Activated naive CD4-positive, alpha-beta T cell treated with anti-CD3 and anti-CD28 coated beads for 36 hours (primary cell): ENCODE data around the gene COX20. TPM values are rescaled to one million over a fixed set of nuclear protein-coding genes. Genes with fewer than 3 reads are reported as not detected.

Experiments used
- CTCF ChIA-PET: fragments of 350-600 bp; sonication (Branson Sonifier 250); formaldehyde crosslinking; loops from one replicate; lab custom pipeline; 2021; ENCODE audit warnings: antibody characterized with exemption; lab: Charles Lee
- DNase-seq: peaks from one replicate; pipeline ENCODE4 v3.0.0-alpha.2; 2020
- H3K27ac Mint-ChIP-seq: one replicate; pipeline ENCODE4 v1.8.0; 2021; ENCODE audit warnings: mild to moderate bottlenecking, mixed read lengths
- H3K27me3 Mint-ChIP-seq: one replicate; pipeline ENCODE4 v1.8.0; 2021; ENCODE audit warnings: low read depth, mixed read lengths
- H3K36me3 Mint-ChIP-seq: one replicate; pipeline ENCODE4 v1.8.0; 2021; ENCODE audit warnings: low read depth, mixed read lengths
- H3K4me1 Mint-ChIP-seq: one replicate; pipeline ENCODE4 v1.8.0; 2021; ENCODE audit warnings: low read depth, mixed read lengths
- H3K4me3 Mint-ChIP-seq: one replicate; pipeline ENCODE4 v1.8.0; 2021; ENCODE audit warnings: mild to moderate bottlenecking, moderate library complexity, mixed read lengths
- H3K9me3 Mint-ChIP-seq: one replicate; pipeline ENCODE4 v1.8.0; 2021; ENCODE audit warnings: mixed read lengths
- intact Hi-C: fragments of 100-400 bp; cut with micrococcal nuclease; formaldehyde crosslinking; loops from one replicate; pipeline ENCODE4 v1.15.1; 2023
- total RNA-seq, 2 experiments: library from RNA; stranded (reverse); gene quantifications; one replicate each; pipeline ENCODE4 v1.2.3, GENCODE V29; 2021

Gene COX20
- total RNA-seq, 2 experiments from 2014 or later = 21.4 to 24.2 TPM

DNA sequence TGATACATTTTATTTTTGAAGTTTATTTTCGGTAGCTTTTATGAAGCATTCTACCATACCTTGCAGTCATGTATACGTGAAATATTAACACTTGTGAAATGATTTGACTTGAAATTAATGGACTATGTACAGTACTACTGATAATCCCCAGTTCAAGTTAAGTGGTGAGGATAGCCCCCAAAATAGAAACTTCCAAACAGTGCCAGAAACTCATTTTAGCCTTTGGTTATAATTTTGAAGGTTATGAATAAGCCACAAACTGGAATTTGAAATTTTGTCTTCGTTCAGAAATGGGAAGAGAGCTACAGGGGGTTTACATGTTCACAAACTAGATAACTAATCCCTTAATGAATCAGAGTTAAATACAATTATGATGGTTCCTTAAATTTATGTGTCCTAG, 30.4 kb downstream of the COX20 start:
- Mint-ChIP-seq H3K4me3 (no peak overlapping the region), H3K27me3 (no peaks in the 10 kb centered on the region), H3K36me3 (peaks cover 26% of the 10 kb centered on the region), H3K9me3 (no peaks in the 10 kb centered on the region), H3K27ac (peak overlapping the region; percentile 99), H3K4me1 (peaks cover 22% of the 10 kb centered on the region)
- intact Hi-C loops = loop anchor here (2.0 to 10.0 kb wide), 2 partner anchors 65 to 1089 kb away; no protein-coding TSS in a partner anchor
- no peak for DNase-seq
- CTCF ChIA-PET = interaction anchor here (0.6 to 4.3 kb wide), 3 partner anchors 64 to 177 kb away, joined by 3 to 14 read pairs (median 6); no protein-coding TSS in a partner anchor

DNA sequence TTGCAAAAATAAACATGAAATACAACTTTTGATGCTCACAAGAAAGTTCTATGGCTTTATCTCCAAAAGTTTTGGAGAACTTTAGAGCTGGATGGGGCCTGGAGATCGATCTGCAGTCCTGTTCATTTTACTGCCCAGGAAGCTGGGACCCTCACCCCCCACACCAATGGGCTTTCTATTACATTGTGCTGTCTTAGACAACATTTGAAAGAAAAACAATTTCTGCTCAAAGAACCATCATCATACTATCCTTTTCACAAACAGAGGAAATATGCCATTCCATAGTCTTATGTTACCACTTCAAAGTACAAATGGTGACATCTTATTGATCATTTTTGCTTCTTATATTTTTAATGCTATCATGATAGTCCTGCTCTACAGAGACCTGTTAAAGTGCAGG, 30.9 kb downstream of the COX20 start:
- H3K27ac Mint-ChIP-seq = no peak overlapping the region
- no peaks in the 10 kb centered on the region for H3K27me3 Mint-ChIP-seq
- peaks cover 21% of the 10 kb centered on the region for H3K36me3 Mint-ChIP-seq
- H3K4me1 Mint-ChIP-seq = peaks cover 17% of the 10 kb centered on the region
- no peaks in the 10 kb centered on the region for H3K9me3 Mint-ChIP-seq
- DNase-seq = no peak
- no peak overlapping the region for H3K4me3 Mint-ChIP-seq
- CTCF ChIA-PET = interaction anchor here (2.5 to 4.3 kb wide), 2 partner anchors 65 to 176 kb away, joined by 6 to 14 read pairs; no protein-coding TSS in a partner anchor
- intact Hi-C loops = loop anchor here (10.0 kb wide), 1 partner anchor 1088 kb away; no protein-coding TSS in a partner anchor

DNA sequence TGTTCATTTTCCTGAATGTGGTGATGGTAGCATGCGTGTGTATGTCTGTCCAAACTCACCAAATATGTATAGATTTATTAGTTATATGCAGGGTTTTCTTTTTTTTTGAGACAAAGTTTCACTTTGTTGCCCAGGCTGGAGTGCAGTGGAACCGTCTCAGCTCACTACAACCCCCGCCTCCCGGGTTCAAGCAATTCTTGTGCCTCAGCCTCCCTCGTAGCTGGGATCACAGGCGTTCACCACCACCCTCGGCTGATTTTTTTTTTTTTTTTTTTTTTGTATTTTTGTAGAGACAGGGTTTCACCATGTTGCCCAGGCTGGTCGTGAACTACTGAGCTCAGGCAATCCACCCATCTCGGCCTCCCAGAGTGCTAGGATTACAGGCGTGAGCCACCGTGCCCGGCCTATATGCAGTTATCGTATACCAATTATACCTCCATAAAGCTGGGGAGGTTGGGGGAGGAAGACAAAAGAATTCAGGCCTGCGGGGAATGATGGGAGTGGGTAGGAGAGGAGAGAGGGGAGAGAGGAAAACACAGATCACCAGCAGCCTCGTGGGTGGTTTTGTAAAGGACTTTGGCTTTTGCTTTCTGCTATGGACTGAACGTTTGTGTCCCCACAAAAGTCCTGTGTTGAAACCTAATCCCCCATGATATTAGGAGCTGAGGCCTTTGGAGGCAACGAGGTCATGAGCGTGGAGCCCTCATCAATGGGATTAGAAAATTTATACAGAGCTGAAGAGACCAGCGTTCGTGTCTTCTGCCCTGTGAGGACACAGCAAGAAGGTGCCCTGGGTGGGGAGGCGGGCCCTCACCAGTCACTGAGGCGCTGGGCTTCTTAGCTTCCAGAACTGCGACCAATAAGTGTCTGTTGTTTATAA, 33.3 kb downstream of the COX20 start:
- Mint-ChIP-seq H3K36me3 (peaks cover 4% of the 10 kb centered on the region), H3K27ac (no peak overlapping the region), H3K9me3 (no peaks in the 10 kb centered on the region), H3K27me3 (no peaks in the 10 kb centered on the region), H3K4me1 (peaks cover 16% of the 10 kb centered on the region), H3K4me3 (no peak overlapping the region)
- no peak for DNase-seq
- intact Hi-C loops = loop anchor here (10.0 kb wide), 1 partner anchor 1086 kb away; no protein-coding TSS in a partner anchor
- CTCF ChIA-PET = interaction anchor here (1.5 kb wide), 1 partner anchor 173 kb away, joined by 4 read pairs; no protein-coding TSS in a partner anchor

DNA sequence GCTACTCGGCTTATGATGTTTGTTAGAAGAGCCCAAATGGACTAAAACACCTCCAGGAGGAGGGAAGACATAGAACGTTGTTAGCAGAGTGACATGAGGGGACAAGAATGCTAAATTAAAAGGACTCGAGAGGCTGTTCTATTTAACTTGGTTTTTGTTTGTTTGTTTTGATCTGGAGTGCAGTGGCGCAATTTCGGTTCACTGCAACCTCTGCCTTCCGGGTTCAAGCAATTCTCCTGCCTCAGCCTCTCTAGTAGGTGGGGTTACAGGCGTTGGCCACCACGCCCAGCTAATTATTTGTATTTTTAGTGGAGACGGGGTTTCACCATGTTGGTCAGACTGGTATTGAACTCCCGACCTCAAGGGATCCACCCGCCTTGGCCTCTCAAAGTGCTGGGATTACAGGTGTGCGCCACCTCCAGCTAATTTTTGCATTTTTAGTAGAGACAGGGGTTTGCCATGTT, 33.9 kb downstream of the COX20 start:
- DNase-seq = no peak
- intact Hi-C loops = loop anchor here (10.0 kb wide), 1 partner anchor 1085 kb away; no protein-coding TSS in a partner anchor
- Mint-ChIP-seq H3K9me3 (no peaks in the 10 kb centered on the region), H3K27ac (no peak overlapping the region), H3K36me3 (no peaks in the 10 kb centered on the region), H3K4me1 (peaks cover 16% of the 10 kb centered on the region), H3K27me3 (no peaks in the 10 kb centered on the region), H3K4me3 (no peak overlapping the region)
- CTCF ChIA-PET = interaction anchor here (0.5 to 1.5 kb wide), 2 partner anchors 173 to 218 kb away, joined by 4 read pairs; no protein-coding TSS in a partner anchor

DNA sequence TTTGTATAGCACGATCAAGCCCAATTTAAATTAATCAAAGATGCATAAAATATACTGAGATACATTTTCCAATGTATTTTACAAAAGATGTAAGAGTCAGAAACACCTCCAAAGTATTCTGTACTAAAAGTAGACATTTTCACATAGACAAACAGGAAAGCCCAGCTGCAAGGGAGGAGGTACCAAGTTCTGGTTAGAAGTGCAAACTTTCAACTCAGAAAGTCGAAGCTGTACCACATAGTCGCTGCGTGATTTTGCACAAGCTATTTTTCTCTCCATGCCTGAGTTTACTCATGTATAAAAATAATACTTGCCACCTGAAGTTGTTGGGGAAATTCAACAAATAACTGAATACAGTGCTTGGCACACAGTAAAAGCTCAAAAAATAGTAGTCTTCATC, 34.5 kb downstream of the COX20 start:
- Mint-ChIP-seq H3K27ac (no peak overlapping the region), H3K27me3 (no peaks in the 10 kb centered on the region), H3K9me3 (no peaks in the 10 kb centered on the region), H3K4me1 (peaks cover 15% of the 10 kb centered on the region), H3K4me3 (no peak overlapping the region), H3K36me3 (no peaks in the 10 kb centered on the region)
- intact Hi-C loops = loop anchor here (10.0 kb wide), 1 partner anchor 1085 kb away; no protein-coding TSS in a partner anchor
- DNase-seq = no peak
- CTCF ChIA-PET = interaction anchor here (0.5 to 1.5 kb wide), 2 partner anchors 172 to 218 kb away, joined by 4 read pairs; no protein-coding TSS in a partner anchor

DNA sequence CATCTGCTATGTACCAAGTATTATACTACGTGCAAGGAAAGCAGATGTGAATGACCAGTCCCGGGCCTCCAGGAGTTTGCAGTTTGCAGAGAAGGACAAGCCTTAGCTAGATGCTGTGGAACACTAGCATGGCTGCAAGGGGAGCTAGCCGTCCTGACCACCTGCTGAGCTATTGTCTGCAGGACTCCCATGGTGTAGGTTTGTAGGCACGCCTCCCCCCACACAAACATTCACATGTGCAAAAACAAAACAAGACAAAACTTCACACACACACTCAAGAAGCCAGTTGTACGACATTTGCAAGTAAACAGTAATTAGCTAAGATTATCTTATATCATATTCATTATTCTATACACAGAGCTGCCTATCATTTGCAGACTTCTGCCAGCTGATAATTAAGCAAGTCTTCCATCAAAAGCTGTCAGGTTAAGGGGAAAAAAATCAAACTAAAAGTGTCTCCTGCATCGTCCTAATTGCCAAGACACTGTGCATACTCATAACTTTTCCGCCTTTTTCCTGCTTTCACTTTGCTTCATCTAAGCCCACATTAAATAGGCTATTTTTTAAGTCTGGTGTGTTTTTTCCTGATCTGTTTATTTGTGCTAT, 39.6 kb downstream of the COX20 start:
- no peaks in the 10 kb centered on the region for H3K36me3 Mint-ChIP-seq
- CTCF ChIA-PET = no interaction called here
- no peaks in the 10 kb centered on the region for H3K9me3 Mint-ChIP-seq
- no peak for DNase-seq
- no peak overlapping the region for H3K27ac Mint-ChIP-seq
- no peaks in the 10 kb centered on the region for H3K4me1 Mint-ChIP-seq
- no peak overlapping the region for H3K4me3 Mint-ChIP-seq
- no peaks in the 10 kb centered on the region for H3K27me3 Mint-ChIP-seq
- intact Hi-C loops = no loop called here

DNA sequence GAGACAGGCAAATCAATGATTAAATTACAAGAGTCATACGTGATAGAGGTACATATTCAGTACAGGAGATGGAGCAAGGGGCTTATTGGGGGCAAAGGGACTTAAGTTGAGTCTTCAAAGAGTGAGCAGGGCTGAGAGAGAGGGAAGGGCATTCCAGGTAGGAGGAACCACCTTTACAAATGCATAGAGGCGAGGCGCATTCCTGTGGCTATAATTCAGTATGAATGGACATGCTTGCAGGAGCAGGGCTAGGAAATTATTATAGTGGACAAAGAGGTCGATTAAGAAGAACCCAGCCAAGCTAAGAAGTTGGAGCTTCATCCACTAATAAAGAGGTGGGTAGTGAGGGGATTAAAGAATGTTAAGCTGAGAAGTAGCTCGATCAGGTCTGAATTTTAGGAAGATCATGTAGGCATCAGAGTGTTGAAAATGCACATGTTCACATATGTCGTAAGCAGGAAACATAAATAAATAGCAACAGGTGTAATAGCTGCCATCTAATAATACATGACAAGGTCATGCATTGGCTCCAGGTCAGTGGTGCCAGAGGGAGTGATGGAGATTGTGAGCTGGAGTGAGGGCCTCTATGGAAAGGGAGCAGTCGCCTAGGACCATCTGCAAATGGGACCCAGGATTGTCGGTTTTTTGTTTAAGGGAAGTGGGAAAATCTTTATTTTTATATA, 40.9 kb downstream of the COX20 start:
- Mint-ChIP-seq H3K9me3 (no peaks in the 10 kb centered on the region), H3K4me3 (no peak overlapping the region), H3K36me3 (no peaks in the 10 kb centered on the region), H3K4me1 (no peaks in the 10 kb centered on the region), H3K27me3 (no peaks in the 10 kb centered on the region), H3K27ac (no peak overlapping the region)
- intact Hi-C loops = no loop called here
- no peak for DNase-seq
- CTCF ChIA-PET = interaction anchor here (0.6 kb wide), 1 partner anchor 75 kb away, joined by 3 read pairs; no protein-coding TSS in a partner anchor

DNA sequence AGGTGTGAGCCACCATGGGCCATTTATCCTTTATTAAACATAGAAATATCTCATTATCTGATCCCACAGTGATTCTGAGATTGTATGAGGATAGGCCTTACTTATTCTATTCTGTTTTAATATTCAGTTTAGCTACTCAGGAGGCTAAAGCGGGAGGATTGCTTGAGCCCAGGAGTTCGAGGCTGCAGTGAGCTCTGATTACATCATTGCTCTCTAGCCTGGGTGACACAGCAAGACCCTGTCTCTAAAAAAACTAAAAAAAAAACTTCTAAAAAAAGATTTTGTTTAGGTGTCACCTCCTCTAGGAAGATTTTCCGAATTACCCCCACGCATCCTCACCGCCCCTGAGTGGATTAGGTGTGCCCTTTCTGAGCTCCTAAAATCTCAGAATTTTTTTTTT, 43.2 kb downstream of the COX20 start:
- Mint-ChIP-seq H3K27me3 (no peaks in the 10 kb centered on the region), H3K27ac (no peak overlapping the region), H3K4me3 (no peak overlapping the region), H3K4me1 (no peaks in the 10 kb centered on the region), H3K36me3 (no peaks in the 10 kb centered on the region), H3K9me3 (no peaks in the 10 kb centered on the region)
- intact Hi-C loops = no loop called here
- no peak for DNase-seq
- CTCF ChIA-PET = interaction anchor here (0.5 to 0.6 kb wide), 2 partner anchors 98 to 156 kb away, joined by 3 read pairs; no protein-coding TSS in a partner anchor

DNA sequence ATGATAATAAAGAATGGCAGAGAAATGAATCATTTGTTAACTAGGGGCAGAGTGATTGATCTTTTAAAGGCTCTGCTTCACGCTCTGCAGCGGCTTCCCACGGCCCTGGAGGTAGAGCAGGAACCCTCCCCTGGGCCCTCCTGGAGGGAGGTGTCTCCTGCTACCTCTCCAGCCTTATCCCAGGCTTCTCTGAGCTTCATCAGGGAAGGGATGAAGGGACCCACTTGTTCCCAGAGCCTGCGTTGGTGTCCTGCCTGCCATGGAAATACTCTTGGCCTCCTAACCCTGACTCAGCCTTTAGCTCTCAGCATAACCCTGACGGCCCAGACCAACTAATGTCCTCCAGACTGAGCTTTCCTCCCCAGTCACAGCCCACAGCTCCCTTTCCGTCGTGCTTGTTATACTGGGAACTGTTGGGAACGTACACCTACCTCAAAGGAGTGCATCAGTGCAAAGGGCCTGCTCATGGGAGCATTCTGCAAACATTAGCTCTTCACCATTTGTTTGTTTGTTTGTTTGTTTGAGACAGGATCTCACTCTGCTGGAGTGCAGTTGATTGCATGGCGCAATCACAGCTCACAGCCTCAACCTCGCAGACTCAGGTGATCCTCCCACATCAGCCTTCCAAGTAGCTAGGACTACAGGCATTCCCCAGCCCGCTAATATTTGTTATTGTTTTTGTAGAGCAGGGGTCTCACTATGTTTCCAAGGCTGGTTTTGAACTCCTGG, 46.3 kb downstream of the COX20 start:
- CTCF ChIA-PET = interaction anchor here (0.6 kb wide), 1 partner anchor 10 kb away, joined by 3 read pairs; no protein-coding TSS in a partner anchor
- Mint-ChIP-seq H3K4me3 (no peak overlapping the region), H3K27me3 (no peaks in the 10 kb centered on the region), H3K36me3 (no peaks in the 10 kb centered on the region), H3K4me1 (no peaks in the 10 kb centered on the region), H3K9me3 (no peaks in the 10 kb centered on the region), H3K27ac (no peak overlapping the region)
- intact Hi-C loops = no loop called here
- no peak for DNase-seq

DNA sequence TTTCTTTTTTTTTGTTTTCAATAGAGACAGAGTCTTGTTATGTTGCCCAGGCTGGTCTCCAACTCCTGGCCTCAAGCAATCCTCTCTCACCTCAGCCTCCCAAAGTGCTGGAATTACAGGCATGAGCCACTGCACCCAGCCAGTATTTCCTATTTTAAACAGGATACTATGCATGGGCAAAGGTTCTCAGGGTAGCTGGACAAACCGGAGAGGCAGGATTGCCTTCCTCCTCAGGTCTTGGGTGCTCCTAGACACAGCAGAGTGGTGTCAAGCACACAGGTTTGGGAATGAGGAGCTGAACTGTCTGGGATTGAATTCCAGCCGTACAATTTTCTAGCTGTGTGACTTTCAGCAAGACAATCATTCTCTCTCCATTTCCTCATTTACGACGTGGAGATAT, 51.8 kb downstream of the COX20 start:
- H3K27me3 Mint-ChIP-seq = no peaks in the 10 kb centered on the region
- no peak overlapping the region for H3K4me3 Mint-ChIP-seq
- DNase-seq = no peak
- no peaks in the 10 kb centered on the region for H3K9me3 Mint-ChIP-seq
- intact Hi-C loops = no loop called here
- H3K4me1 Mint-ChIP-seq = no peaks in the 10 kb centered on the region
- H3K27ac Mint-ChIP-seq = no peak overlapping the region
- CTCF ChIA-PET = interaction anchor here (0.6 kb wide), 1 partner anchor 32 kb away, joined by 3 read pairs; no protein-coding TSS in a partner anchor
- H3K36me3 Mint-ChIP-seq = no peaks in the 10 kb centered on the region

DNA sequence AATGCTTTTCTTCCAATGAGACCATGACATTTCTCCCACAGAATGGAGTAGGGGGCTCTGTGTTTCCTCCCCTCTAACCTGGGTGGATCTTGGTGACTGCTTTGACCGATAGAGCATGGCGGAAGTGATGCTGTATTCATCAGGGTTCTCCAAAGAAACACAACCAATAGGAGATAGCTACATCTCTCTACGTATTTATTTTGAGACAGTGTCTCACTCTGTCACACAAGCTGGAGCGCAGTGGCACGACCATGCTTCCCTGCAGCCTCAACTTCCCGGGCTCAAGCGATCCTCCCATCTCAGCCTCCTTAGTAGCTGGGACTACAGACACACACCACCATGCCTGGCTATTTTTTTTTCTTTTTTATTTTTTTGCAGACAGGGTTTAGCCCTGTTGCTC, 58.4 kb downstream of the COX20 start:
- no peaks in the 10 kb centered on the region for H3K9me3 Mint-ChIP-seq
- no peak overlapping the region for H3K4me3 Mint-ChIP-seq
- no peaks in the 10 kb centered on the region for H3K4me1 Mint-ChIP-seq
- H3K36me3 Mint-ChIP-seq = no peaks in the 10 kb centered on the region
- no peak for DNase-seq
- no peak overlapping the region for H3K27ac Mint-ChIP-seq
- H3K27me3 Mint-ChIP-seq = no peaks in the 10 kb centered on the region
- CTCF ChIA-PET = interaction anchor here (0.7 kb wide), 1 partner anchor 179 kb away, joined by 6 read pairs; no protein-coding TSS in a partner anchor
- intact Hi-C loops = no loop called here
